Measurements from ENCODE around the gene CAMK1.

The CAMK1 gene

DNA sequence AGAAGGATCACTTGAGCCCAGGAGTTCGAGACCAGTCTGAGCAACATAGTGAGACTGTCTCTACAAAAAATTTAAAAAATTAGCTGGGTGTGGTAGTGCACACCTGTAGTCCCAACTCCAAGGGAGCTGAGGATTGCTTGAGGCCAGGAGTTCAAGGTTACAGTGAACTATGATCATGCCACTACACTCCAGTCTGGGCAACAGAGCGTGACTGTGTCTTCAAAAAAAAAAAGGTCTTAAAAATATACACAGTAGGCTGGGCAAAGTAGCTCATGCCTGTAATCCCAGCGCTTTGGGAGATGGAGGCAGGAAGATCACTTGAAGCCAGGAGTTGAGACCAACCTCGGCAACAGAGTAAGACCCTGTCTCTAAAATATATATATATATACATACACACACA lies 11.2 kb upstream of the CAMK1 start:
- FAIRE-seq, result no peak
- TF ChIP-seq, protein P1, sequence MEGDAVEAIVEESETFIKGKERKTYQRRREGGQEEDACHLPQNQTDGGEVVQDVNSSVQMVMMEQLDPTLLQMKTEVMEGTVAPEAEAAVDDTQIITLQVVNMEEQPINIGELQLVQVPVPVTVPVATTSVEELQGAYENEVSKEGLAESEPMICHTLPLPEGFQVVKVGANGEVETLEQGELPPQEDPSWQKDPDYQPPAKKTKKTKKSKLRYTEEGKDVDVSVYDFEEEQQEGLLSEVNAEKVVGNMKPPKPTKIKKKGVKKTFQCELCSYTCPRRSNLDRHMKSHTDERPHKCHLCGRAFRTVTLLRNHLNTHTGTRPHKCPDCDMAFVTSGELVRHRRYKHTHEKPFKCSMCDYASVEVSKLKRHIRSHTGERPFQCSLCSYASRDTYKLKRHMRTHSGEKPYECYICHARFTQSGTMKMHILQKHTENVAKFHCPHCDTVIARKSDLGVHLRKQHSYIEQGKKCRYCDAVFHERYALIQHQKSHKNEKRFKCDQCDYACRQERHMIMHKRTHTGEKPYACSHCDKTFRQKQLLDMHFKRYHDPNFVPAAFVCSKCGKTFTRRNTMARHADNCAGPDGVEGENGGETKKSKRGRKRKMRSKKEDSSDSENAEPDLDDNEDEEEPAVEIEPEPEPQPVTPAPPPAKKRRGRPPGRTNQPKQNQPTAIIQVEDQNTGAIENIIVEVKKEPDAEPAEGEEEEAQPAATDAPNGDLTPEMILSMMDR (IDR thresholded peaks at IDR 0.05; ENCODE audit: insufficient read depth, missing control alignments), result no peak

DNA sequence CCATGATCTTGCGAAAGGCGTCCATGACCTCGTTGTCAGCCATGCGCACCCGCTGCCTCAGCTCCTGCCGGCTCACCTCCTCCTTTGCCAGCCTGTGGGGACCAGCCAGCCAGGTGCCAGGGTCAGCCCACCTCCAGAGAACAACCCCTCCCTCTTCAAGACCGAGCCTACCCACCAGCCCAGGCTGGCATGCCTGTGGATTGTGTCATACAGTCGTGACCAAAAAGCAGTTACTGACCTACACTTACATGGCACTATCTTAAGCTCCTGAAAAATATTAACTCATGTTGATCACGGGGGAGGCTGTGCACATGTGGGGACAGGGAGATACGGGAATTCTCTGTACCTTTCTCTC lies 10.7 kb upstream of the CAMK1 start:
- DNase-seq (ENCODE audit: insufficient read length, low spot score) (no peak), FAIRE-seq (no peak)
- TF ChIP-seq, protein P1 (IDR thresholded peaks at IDR 0.05; ENCODE audit: insufficient read depth, missing control alignments), result no peak

More for the DNA sequence above, 11.2 kb upstream of the CAMK1 start:
- no peak for DNase-seq (ENCODE audit: insufficient read length, low spot score)

DNA sequence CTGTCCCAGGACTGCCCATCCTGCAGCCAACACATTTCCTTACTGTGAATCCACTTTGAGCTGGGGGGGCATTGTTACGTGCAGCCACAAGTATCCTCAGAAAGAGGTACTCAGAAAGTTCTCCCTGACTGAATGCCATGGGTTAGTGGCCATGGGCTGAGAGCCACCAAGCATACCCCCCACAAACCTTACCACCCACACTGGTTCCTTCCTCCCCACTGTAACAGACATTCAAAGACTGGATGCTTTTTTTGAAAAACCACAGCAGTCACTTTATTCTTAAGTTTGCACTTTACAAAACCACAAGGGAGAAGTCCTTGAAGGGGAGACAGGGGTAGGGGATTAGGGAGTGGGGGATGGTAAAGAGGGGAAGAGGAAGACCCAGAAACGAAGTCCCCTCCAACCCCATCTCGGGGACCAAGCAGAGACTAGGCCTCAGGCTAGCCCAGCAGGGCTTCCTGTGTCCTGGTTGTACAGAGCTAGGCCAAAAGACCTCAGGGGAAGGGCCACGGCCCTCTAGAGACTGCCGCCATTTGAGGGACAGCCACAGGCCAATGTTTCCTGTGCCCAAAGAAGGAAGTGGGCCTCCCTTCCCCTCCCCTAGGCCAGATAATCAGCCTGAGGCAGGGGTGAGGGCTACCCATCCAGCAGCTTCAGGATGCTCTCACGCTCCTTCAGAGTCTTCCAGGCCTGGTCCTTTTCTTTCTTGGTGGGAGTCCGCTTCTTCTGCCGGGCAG lies 10.1 kb upstream of the CAMK1 start:
- FAIRE-seq, result no peak
- DNase-seq (ENCODE audit: insufficient read length, low spot score), result no peak
- TF ChIP-seq, protein P1 (IDR thresholded peaks at IDR 0.05; ENCODE audit: insufficient read depth, missing control alignments), result no peak

DNA sequence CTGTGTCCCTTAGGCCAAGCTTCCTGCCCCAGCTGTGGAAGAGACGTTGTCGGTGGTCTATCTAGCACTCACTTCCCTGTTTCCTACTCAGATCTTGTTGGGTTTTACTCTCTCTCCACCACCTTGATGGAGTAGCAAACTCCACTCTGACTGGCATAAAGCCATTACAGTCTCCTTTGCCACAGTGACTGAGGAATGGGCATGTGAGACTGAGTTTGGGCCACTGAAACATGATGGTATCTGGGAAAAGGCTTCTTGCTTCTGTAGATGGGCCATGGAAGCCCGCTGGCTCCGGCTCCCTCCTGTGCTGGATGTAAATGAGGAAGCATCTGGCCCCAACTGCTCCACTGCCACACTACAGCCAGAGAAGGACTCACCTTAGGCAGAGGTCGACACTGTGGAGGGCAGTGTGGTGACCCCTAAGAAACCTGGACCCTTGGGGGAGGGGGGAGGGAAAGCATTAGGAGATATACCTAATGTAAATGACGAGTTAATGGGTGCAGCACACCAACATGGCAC lies 9.4 kb upstream of the CAMK1 start:
- DNase-seq (ENCODE audit: insufficient read length, low spot score) (no peak), FAIRE-seq (no peak)
- TF ChIP-seq, protein P1 (IDR thresholded peaks at IDR 0.05; ENCODE audit: insufficient read depth, missing control alignments), result no peak

DNA sequence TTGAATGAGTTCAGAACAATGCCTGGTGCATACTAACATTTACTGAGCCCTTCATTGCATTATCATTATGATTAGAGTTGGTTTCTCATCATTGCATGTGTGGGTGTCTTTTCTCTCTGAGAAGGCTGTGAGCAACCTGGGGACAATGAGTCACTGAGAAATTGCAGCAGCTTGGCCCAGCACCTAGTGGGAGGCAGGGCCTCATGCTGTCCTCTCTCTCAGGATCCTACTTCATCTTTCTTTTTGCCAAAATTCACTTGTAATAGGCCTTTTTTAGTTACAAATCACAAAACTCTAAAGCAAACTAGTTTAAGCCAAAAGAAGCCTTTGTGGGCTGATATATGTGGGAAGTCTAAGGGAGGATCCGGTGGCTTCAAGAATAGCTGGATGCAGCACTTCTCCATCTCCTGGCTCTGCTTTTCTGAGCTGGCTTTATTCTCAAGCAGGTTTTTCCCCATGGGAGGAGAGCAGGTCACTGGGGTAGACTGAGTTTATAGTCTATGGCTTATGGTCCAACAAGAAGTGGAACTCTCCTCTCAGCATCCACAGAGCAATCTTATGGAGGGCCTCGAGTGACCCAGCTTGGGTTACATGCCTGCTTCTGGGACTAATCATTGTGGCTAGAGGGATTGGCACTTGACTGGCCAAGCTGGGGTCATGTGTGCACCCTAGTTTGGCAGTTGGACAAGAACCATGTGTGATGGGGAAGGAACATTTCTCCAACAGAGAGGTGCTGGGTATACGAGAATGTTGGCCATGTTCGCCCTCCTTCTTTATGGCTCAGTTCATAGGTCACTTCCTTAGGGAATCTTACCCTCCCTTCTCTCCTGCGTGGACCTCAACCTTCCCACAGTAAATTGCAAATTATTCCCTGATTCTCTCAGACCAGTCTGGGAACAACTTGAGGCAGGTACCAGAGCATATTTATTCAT lies 8.7 kb upstream of the CAMK1 start:
- FAIRE-seq, result no peak
- no peak for DNase-seq (ENCODE audit: insufficient read length, low spot score)
- TF ChIP-seq, protein P1 (IDR thresholded peaks at IDR 0.05; ENCODE audit: insufficient read depth, missing control alignments), result no peak

DNA sequence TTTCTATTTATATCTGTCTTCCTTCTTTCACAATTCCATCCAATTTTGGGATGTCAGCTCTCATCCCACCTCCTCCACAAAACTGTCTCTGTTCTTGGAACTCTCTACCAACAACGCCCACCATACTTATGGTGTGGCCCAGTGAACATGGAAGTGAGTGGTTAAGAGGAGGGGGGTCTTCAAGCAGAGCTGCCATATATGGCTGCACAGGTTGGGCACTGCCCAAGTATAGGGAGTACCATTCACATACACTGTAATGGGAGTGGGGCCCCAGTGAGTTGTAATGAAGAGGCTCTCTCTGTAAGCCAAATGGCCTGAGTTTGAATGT lies 7.9 kb upstream of the CAMK1 start:
- DNase-seq (ENCODE audit: insufficient read length, low spot score) (no peak), FAIRE-seq (no peak)
- TF ChIP-seq, protein P1 (IDR thresholded peaks at IDR 0.05; ENCODE audit: insufficient read depth, missing control alignments), result no peak

Measured in D721Med (cell line).